ENCODE data around the gene KCNH8.
A peak's percentile ranks its signal among the peaks of the same experiment; 100 is the strongest.

Gene KCNH8

GRCh38 chr3:19151171-19151570 lies 2.9 kb downstream of the KCNH8 start:
- ATAC-seq (no peak), DNase-seq (no peak)
- H3K9me3 Mint-ChIP-seq = no peaks in the 10 kb centered on the region
- peaks cover 23% of the 10 kb centered on the region for H3K4me1 Mint-ChIP-seq
- no peak overlapping the region for H3K4me3 Mint-ChIP-seq
- peaks cover 33% of the 10 kb centered on the region for H3K27me3 Mint-ChIP-seq
- H3K27ac Mint-ChIP-seq = no peak overlapping the region

- Mint-ChIP-seq H3K4me3 (no peak overlapping the region), H3K4me1 (no peaks in the 10 kb centered on the region), H3K9me3 (no peaks in the 10 kb centered on the region), H3K27ac (no peak overlapping the region), H3K27me3 (peaks cover 17% of the 10 kb centered on the region)
- ATAC-seq (no peak), DNase-seq (no peak)
Observed at GRCh38 chr3:19154693-19155250, 6.5 kb downstream of the KCNH8 start.

DNA sequence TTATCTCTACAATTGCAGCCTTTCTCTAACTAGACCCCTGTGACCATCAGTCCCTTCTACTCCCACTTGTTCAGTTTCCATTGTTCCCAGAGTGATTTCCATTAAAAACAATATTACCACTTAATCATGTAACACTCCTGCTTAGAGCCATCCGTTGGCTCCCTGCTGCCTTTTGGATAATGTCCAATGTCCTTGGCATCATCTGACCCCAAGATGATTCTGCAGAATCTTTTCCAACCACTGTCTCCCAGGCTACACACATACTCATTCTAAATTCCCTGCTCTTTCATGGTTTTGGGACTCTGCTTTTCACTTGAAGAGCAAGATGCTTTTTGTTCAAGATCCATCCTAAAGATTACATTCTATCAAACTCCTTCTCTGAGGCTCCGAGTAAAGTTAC lies 7.1 kb downstream of the KCNH8 start:
- DNase-seq = no peak
- no peaks in the 10 kb centered on the region for H3K9me3 Mint-ChIP-seq
- no peak overlapping the region for H3K4me3 Mint-ChIP-seq
- no peak for ATAC-seq
- H3K27me3 Mint-ChIP-seq = peaks cover 14% of the 10 kb centered on the region
- H3K4me1 Mint-ChIP-seq = no peaks in the 10 kb centered on the region
- H3K27ac Mint-ChIP-seq = no peak overlapping the region

GRCh38 chr3:19159966-19160635 lies 11.8 kb downstream of the KCNH8 start:
- no peak overlapping the region for H3K27ac Mint-ChIP-seq
- H3K4me3 Mint-ChIP-seq = no peak overlapping the region
- no peaks in the 10 kb centered on the region for H3K4me1 Mint-ChIP-seq
- no peaks in the 10 kb centered on the region for H3K9me3 Mint-ChIP-seq
- ATAC-seq = no peak
- H3K27me3 Mint-ChIP-seq = peaks cover 9% of the 10 kb centered on the region
- DNase-seq = no peak

- DNase-seq (no peak), ATAC-seq (no peak)
- no peak overlapping the region for H3K27ac Mint-ChIP-seq
- no peaks in the 10 kb centered on the region for H3K4me1 Mint-ChIP-seq
- no peak overlapping the region for H3K4me3 Mint-ChIP-seq
- H3K9me3 Mint-ChIP-seq = no peaks in the 10 kb centered on the region
- no peaks in the 10 kb centered on the region for H3K27me3 Mint-ChIP-seq
Observed at GRCh38 chr3:19165654-19166053, 17.3 kb downstream of the KCNH8 start.

DNA sequence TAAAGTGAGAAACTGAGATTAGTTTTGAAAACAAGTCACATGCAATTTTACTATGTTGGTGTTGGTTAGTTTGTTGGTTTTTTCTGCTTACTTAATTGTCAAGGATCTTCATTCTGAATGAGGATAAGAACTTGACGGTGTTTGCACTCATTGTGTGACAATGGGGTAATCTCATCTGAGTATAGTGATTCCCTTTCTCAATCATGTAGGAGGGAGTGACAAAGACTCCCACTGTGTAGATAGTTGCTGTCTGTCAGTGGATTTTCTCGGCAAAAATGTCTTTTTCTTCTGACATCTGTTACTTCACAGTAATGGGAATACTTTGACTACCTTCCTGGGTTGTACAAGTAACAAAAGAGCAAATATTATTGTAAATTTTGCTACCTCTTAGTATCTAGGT lies 23.5 kb downstream of the KCNH8 start:
- no peak for DNase-seq
- Mint-ChIP-seq H3K9me3 (no peaks in the 10 kb centered on the region), H3K27me3 (peaks cover 8% of the 10 kb centered on the region), H3K4me3 (no peak overlapping the region), H3K4me1 (no peaks in the 10 kb centered on the region), H3K27ac (no peak overlapping the region)
- ATAC-seq = no peak

DNA sequence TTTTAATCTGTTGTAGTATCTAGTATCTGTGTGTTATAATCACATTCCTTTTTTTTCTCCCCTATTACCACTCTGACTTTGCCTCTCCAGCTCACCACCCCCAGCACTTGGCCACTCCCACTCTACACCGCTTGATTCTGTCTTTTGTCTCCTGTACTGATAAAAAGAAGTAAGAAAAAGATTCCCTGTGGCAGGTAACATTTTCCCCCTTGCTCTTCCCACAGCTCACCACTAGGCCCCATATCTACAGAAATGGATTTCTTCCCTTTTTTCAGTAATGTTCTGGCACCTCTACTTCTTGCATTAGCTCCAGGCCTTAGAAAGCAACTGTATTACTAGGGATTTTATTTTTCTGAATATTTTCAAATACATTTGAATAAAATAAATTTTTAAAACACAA lies 25.6 kb downstream of the KCNH8 start:
- H3K4me3 Mint-ChIP-seq = no peak overlapping the region
- no peak for ATAC-seq

DNA sequence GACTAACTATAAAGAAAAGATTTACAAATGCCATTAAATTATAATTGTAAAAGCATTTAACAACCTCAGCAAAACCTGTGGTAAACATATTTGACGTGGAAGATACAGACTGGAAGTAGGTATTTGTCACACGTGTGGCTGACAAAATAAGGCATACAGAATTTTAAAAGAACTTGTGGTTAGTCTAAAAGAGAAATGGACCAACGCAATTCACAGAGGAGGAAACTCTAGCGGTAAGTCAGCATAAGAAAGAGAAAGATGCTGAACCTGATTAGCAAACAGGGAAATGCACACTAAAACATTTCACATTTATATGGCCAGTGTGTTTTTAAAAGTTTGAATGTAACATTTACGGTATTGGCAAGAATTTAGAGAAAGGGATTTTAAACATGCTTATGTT lies 35.3 kb downstream of the KCNH8 start:
- ATAC-seq = no peak
- Mint-ChIP-seq H3K27ac (no peak overlapping the region), H3K4me3 (no peak overlapping the region), H3K4me1 (no peaks in the 10 kb centered on the region), H3K27me3 (no peaks in the 10 kb centered on the region), H3K9me3 (no peaks in the 10 kb centered on the region)
- no peak for DNase-seq

More for the DNA sequence above, 25.6 kb downstream of the KCNH8 start:
- no peak for DNase-seq
- Mint-ChIP-seq H3K9me3 (no peaks in the 10 kb centered on the region), H3K27ac (no peak overlapping the region), H3K27me3 (peaks cover 8% of the 10 kb centered on the region), H3K4me1 (no peaks in the 10 kb centered on the region)

- Mint-ChIP-seq H3K27me3 (no peaks in the 10 kb centered on the region), H3K4me1 (no peaks in the 10 kb centered on the region), H3K27ac (no peak overlapping the region), H3K4me3 (no peak overlapping the region), H3K9me3 (no peaks in the 10 kb centered on the region)
- no peak for ATAC-seq
- no peak for DNase-seq
Observed at GRCh38 chr3:19190126-19190525, 41.8 kb downstream of the KCNH8 start.

DNA sequence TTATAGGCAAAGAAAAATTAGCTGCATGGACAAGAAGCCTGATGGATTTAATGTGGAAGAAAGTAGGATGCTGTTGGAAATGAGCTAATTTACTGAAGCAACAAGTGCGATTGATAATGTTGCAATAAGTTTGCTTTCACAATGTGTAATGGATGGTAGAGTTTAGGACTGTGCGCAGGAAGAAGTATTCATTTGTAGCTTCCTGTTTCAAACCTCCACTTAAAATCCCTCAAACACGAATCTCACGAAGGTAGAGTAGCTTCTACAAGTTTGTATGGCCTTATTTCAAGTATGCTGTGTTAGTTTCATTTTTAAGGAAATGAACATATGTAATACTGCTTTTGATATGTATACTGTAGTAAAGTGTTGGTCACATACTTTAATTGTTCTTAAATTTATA lies 42.3 kb downstream of the KCNH8 start:
- no peaks in the 10 kb centered on the region for H3K9me3 Mint-ChIP-seq
- H3K4me1 Mint-ChIP-seq = no peaks in the 10 kb centered on the region
- peak; percentile 71 for ATAC-seq
- no peaks in the 10 kb centered on the region for H3K27me3 Mint-ChIP-seq
- DNase-seq = no peak
- H3K27ac Mint-ChIP-seq = no peak overlapping the region
- no peak overlapping the region for H3K4me3 Mint-ChIP-seq

DNA sequence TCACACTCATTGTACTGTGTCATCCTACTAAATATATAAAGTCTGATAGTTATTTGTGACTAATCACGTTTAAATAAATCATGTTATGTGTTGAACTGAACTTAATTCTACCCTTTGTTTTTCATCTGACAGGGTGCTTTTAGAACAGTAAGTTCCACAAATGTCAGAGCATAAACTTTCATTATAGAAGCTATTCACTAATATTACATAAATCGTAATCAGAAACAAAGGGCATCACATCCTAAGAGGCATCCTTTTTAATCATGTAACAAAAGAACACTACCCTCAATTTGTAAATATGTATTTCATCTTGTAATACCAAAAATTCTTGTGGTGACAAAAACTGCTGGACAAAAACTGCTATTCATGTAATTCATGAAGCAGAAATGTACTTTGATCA lies 50.8 kb downstream of the KCNH8 start:
- Mint-ChIP-seq H3K27ac (no peak overlapping the region), H3K4me3 (no peak overlapping the region), H3K4me1 (no peaks in the 10 kb centered on the region), H3K27me3 (no peaks in the 10 kb centered on the region), H3K9me3 (no peaks in the 10 kb centered on the region)
- DNase-seq (no peak), ATAC-seq (no peak)

DNA sequence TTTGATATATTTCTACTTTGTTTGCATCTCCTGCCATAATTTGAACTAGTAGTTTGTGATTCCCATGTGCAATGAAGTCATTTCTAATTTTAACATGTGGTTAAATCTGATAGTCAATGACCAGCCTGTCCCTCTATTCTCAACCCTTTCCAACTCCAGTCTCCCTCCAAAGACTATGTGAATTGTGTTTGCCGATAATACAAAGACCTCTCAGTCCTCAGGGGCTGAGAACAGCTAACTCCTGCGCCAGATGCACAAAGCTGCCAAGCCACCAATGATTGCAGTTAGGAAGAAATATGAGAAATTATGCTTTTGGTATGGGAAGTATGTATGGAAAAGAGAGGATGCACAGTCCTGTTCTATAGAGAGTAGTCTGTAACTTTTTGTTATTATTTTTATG lies 54.0 kb downstream of the KCNH8 start:
- no peak for ATAC-seq
- H3K4me1 Mint-ChIP-seq = no peaks in the 10 kb centered on the region

DNA sequence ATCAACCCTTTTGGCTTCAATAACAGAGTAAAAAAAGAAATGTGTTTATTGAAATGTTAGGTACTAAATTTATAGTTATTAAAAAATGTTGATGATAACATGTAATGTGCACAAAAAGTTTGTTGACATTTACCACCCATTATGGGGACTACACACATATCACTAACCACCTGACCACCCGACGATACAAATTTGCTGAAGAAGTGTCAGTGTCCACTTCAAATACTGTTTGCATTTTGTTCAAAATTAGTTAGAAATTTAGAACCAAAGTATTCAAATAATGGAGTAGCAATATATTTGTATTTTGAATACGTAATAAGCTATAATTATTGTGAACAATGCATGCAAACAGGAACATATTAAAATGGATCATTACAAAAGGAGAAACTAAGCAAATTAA lies 54.4 kb downstream of the KCNH8 start:
- Mint-ChIP-seq H3K9me3 (no peaks in the 10 kb centered on the region), H3K4me1 (no peaks in the 10 kb centered on the region)
- no peak for ATAC-seq

More for the DNA sequence above, 54.0 kb downstream of the KCNH8 start:
- Mint-ChIP-seq H3K27ac (no peak overlapping the region), H3K27me3 (no peaks in the 10 kb centered on the region), H3K4me3 (no peak overlapping the region), H3K9me3 (no peaks in the 10 kb centered on the region)
- no peak for DNase-seq

DNA sequence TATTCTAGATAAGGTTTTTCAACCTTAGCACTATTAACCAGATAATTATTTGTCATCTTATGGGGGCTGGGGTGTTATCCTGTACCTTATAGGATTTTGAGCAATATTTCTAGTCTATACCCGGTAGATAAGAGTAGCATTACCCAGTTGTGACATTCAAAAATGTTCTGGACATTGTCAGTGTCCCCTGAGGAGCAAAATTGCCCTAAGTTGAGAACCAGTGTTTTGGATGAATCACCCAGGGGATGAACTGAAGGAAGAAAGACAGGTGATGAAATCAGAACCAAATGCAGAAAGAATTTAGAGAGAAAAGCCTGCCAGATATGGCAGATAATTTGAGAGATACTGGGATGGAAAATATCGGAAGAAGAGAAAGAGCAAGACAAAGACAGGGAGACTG lies 58.2 kb downstream of the KCNH8 start:
- H3K27me3 Mint-ChIP-seq = no peaks in the 10 kb centered on the region
- no peaks in the 10 kb centered on the region for H3K9me3 Mint-ChIP-seq
- no peak for DNase-seq

More for the DNA sequence above, 54.4 kb downstream of the KCNH8 start:
- no peak for DNase-seq
- Mint-ChIP-seq H3K27ac (no peak overlapping the region), H3K27me3 (no peaks in the 10 kb centered on the region), H3K4me3 (no peak overlapping the region)

GRCh38 chr3:19213603-19214220 lies 65.4 kb downstream of the KCNH8 start:
- ATAC-seq (peak; percentile 37), DNase-seq (no peak)
- Mint-ChIP-seq H3K4me1 (no peaks in the 10 kb centered on the region), H3K4me3 (no peak overlapping the region), H3K27me3 (no peaks in the 10 kb centered on the region), H3K27ac (no peak overlapping the region), H3K9me3 (no peaks in the 10 kb centered on the region)

More for the DNA sequence above, 58.2 kb downstream of the KCNH8 start:
- Mint-ChIP-seq H3K4me3 (no peak overlapping the region), H3K27ac (no peak overlapping the region), H3K4me1 (no peaks in the 10 kb centered on the region)
- no peak for ATAC-seq

DNA sequence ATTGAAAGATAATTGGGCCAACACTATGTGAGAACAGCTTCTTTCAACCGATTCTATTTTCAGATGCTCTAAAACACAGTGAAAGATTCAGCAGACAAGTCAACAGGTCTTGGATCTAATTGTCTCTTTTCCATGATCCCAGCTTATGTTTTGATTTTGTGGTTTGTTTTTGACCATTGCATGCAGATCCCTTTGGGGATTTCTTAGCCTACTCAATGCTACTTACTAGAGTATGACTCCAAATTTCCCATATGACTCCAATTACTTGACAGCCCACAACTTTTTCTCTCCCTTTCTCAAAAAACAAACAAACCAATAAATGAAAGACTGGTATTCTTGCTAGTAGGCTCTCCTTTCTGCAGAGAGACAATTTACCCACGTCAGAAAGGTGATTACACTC lies 67.1 kb downstream of the KCNH8 start:
- DNase-seq (no peak), ATAC-seq (no peak)
- no peaks in the 10 kb centered on the region for H3K4me1 Mint-ChIP-seq
- no peak overlapping the region for H3K4me3 Mint-ChIP-seq
- no peaks in the 10 kb centered on the region for H3K27me3 Mint-ChIP-seq
- no peaks in the 10 kb centered on the region for H3K9me3 Mint-ChIP-seq
- no peak overlapping the region for H3K27ac Mint-ChIP-seq

Measured in stimulated activated naive CD8-positive, alpha-beta T cell treated with anti-CD3 and anti-CD28 coated beads, Interleukin-15, amount 100 ng/mL, for 72 hours (primary cell).